ENCODE results near the gene GPR137. TPM values are rescaled to one million over a fixed set of nuclear protein-coding genes. Genes with fewer than 3 reads are reported as not detected.

Gene GPR137
- total RNA-seq, 1 donor from 2014 or later: 38.0 TPM

DNA sequence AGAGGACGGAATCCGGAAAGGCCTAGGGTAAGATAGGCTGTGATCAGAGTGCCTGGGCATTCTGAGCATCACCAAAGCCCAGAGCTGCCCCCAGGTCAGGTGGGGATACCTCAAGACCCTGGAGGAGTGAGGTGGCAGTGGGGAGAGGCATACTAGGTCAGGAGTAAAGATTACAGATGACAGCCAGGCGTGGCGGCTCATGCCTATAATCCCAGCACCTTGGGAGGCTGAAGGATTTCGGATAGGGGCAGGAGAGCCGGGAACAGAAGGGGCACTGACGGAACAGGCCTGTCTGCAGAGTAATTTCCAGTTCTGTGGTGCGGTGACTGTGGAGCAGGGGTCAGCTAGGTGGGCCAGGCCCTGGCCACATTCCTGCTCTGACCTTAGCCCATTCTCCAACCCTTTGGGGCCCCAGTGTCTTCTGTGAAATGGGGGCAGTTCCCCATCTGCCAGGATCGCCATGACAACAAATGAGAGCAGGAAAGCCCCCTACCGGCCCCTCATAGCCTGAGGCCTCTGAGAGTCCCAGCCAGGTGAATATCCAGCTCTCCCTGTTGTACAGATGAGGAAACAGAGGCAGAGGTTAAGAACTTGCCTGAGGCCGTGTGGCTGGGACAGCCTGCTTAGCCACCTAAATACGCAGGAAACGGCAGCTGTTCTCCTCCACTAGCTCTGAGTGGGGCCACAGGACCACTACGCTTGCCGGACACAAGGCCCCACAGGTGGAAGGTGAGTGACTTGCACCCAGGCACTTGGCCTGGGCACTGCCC is 10.4 kb upstream of the GPR137 start:
- Mint-ChIP-seq H3K9me3 (no peaks in the 10 kb centered on the region), H3K4me1 (ENCODE audit: low read depth) (peaks cover 6% of the 10 kb centered on the region), H3K36me3 (ENCODE audit: low read depth) (peaks cover 15% of the 10 kb centered on the region), H3K4me3 (ENCODE audit: low read depth) (no peak overlapping the region), H3K27me3 (ENCODE audit: low read depth) (no peaks in the 10 kb centered on the region), H3K27ac (no peak overlapping the region)
- no peak for DNase-seq (ENCODE audit: low spot score)
- intact Hi-C loops (cut with micrococcal nuclease): no loop called here

DNA sequence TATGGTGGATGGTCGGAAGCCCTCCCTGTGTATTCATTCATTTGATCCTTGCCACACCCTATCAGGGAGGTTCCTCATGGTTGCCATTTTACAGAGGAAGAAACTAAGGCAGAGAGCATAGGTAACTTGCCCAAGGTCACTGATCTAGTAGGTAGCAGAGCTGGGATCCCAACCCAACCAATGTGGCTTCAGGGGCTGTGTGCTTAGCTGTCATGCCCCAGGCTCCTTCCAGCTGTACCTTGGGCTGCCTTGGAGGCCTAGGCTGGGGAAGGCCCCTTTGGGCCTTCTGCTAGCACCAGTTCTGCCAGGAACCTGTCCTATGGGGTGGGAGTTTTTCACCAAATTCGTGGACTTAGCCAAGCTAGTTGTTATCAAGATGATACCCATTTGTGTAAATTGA is 9.8 kb upstream of the GPR137 start:
- peaks cover 15% of the 10 kb centered on the region for H3K36me3 Mint-ChIP-seq (ENCODE audit: low read depth)
- intact Hi-C loops (cut with micrococcal nuclease): no loop called here
- H3K27me3 Mint-ChIP-seq (ENCODE audit: low read depth): no peaks in the 10 kb centered on the region
- peaks cover 6% of the 10 kb centered on the region for H3K4me1 Mint-ChIP-seq (ENCODE audit: low read depth)
- no peak overlapping the region for H3K4me3 Mint-ChIP-seq (ENCODE audit: low read depth)
- no peak for DNase-seq (ENCODE audit: low spot score)
- no peaks in the 10 kb centered on the region for H3K9me3 Mint-ChIP-seq
- no peak overlapping the region for H3K27ac Mint-ChIP-seq

DNA sequence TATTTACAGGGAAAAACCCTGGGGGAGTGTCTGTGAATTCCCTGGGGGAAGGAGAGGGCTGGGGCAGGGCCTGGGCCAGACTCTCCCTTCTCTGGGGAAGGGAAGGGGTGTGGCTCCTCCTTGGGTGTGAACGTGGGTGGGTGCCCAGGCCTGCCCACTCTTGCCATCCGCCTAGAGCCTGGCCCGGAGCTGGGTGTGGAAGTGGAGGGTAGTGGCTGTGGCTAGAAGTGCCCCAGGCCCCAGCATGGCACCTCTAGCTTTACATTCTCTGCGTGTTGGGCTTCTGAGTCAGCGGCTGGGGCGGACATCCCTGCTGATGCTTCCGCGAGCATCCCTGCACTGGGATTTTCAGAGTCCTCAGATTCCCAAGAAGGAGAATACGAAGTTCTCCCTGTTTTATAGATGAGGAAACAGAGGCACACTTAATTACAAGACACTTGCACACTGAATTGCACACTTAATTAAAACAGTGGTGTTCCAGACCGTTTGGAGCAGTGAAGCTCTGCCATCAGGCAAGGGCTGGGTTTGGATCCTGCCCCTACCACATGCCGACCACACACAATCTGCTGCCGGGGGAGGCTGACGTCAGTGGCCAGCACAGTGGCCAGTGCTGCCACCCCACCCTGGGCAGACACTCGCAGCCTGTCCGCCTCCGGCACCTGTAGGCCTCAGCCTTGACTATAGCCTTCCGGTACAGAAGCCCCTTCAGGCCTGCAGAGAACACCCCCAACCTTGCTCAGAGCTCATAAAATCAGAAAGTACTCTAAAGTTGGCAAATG is 8.8 kb upstream of the GPR137 start:
- DNase-seq (ENCODE audit: low spot score): no peak
- Mint-ChIP-seq H3K4me3 (ENCODE audit: low read depth) (no peak overlapping the region), H3K36me3 (ENCODE audit: low read depth) (peaks cover 23% of the 10 kb centered on the region), H3K27ac (no peak overlapping the region), H3K9me3 (no peaks in the 10 kb centered on the region), H3K4me1 (ENCODE audit: low read depth) (peaks cover 5% of the 10 kb centered on the region), H3K27me3 (ENCODE audit: low read depth) (no peaks in the 10 kb centered on the region)
- intact Hi-C loops (cut with micrococcal nuclease): no loop called here

DNA sequence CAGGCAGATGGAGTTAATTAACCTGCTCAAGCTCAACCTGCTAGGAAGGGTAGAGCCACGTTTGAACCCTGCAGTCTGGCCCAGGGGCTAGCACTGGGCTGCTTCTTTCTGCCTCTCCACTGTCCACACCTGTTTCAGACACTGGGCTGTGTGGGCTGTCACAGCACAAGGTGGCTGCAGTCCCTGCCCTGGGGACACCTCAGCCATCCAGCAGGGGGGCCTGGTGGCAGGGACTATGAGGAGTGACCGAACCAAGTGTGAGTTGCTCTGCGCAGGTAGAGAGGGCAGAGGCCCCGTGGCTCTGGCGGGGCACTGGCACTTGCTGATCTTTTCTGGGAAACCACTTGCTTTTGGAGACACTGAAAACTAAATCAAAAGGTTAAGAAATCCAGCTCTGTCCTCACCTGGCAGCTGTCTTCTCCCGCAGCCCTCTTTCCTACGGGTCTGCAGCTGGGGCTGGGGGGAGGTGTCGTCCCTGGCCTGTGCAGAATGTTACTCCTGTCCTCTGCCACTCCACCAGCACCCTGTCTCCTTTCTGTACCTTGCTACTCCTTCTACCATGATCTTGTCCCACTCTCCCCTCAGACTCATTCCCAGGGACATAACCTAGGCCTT is 7.0 kb upstream of the GPR137 start:
- Mint-ChIP-seq H3K4me1 (ENCODE audit: low read depth) (peaks cover 4% of the 10 kb centered on the region), H3K27ac (no peak overlapping the region), H3K27me3 (ENCODE audit: low read depth) (no peaks in the 10 kb centered on the region), H3K36me3 (ENCODE audit: low read depth) (peaks cover 20% of the 10 kb centered on the region), H3K4me3 (ENCODE audit: low read depth) (no peak overlapping the region), H3K9me3 (no peaks in the 10 kb centered on the region)
- intact Hi-C loops (cut with micrococcal nuclease): no loop called here
- DNase-seq (ENCODE audit: low spot score): no peak

DNA sequence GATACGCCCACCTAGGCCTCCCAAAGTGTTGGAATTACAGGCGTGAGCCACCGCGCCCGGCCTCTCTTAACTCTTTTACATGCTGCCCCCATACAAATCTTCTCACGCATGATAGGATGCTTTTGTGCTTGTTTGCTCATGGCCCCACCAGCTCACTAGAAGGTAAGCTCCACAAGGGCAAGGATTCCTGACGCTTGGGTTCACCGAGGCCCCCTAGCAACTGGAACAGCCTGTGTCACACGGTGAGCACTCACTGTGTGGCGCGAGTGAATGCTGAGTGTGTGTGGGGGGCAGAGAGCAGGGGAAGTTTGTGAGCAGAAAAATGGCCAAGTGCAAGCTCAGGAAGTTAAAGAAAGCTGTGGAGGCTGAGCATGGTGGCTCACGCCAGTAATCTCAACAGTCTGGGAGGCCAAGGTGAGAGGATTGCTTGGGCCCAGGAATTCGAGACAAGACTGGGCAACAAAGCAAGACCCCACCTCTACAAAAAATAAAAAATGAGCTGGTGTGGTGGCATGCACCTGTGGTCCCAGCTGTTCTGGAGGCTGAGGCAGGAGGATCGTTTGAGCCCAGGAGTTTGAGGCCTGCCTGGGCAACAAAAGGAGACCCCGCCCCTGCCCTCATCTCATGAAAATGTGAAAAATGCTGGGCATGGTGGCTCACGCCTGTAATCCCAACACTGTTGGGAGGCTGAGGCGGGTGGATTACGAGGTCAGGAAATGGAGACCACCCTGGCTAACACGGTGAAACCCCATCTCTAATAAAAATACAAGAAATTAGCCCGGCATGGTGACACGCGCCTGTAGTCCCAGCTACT is 3.5 kb upstream of the GPR137 start:
- no peak overlapping the region for H3K4me3 Mint-ChIP-seq (ENCODE audit: low read depth)

DNA sequence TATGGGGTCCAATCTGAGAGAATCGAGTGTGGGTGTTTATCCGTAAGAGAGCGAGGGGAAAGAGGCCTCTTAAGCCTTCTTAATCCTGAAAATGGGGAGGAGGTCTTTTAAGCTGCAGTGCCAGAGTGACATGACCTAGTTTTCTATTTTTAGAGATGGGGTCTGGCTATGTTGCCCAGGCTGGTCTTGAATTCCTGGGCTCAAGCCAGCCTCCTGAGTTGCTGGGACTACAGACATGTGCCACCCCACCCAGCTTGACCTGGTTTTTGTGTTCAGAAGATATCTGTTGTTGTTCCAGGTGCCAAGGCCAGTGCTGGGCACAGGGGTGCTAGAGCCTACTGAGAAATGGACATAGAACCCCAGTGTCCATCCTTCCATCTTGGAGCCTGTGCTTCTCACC is 2.6 kb upstream of the GPR137 start:
- no peak for DNase-seq (ENCODE audit: low spot score)
- Mint-ChIP-seq H3K4me3 (ENCODE audit: low read depth) (peak overlapping the region; percentile 45), H3K36me3 (ENCODE audit: low read depth) (peaks cover 16% of the 10 kb centered on the region), H3K27me3 (ENCODE audit: low read depth) (no peaks in the 10 kb centered on the region), H3K9me3 (no peaks in the 10 kb centered on the region), H3K27ac (no peak overlapping the region), H3K4me1 (ENCODE audit: low read depth) (peaks cover 9% of the 10 kb centered on the region)
- intact Hi-C loops (cut with micrococcal nuclease): no loop called here

More for the DNA sequence above, 3.5 kb upstream of the GPR137 start:
- peaks cover 9% of the 10 kb centered on the region for H3K4me1 Mint-ChIP-seq (ENCODE audit: low read depth)
- no peaks in the 10 kb centered on the region for H3K27me3 Mint-ChIP-seq (ENCODE audit: low read depth)
- H3K9me3 Mint-ChIP-seq: no peaks in the 10 kb centered on the region
- peaks cover 16% of the 10 kb centered on the region for H3K36me3 Mint-ChIP-seq (ENCODE audit: low read depth)
- H3K27ac Mint-ChIP-seq: no peak overlapping the region
- DNase-seq (ENCODE audit: low spot score): no peak
- intact Hi-C loops (cut with micrococcal nuclease): no loop called here

DNA sequence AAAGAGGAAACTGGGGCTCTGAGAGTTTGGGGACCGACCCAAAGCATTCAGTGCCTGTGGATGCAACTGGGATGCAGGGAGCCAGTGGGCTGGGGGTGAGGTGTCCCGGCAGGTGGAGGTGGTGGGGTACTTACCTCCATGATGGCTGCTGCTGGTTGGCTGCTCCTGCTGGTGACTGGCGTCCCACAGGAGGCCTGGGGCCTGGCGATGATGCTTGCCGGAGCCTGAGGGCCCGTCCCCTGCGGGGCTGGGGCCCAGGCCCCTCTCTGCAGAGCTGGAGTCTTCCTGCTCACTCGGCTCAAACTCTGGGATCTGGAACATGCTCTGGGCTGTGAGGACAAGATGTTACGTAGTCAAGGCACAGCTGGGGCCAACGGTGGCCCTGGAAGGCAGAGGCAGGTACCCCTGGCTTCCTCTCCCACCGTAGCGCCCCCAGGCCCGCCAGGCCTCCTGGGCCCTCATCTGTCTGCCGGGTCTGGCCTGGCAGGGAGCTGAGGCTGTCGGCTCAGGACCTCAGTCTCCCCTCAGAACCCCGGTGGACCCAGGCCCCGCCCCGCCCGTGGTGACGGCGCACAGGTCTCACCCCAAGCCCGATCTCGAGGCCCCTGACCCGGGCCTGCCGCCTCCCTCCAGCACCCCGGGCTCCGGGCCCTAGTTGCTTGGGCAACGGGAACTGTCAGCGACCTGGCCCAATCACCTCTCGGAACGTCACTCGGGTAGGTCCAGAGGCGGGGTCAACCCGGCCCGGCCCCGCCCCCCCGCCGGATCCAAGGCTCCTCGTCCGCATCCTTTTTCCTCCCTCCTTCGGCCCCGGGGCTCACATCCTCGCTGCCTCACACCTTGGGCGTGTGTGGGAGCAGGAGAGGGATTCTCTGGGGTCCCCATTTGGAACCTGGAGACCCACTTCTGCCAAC is 1.3 kb upstream of the GPR137 start, which contains the start of gene BAD:
TSS of gene BAD (minus strand) at position 618 of the 914 bp plus-strand sequence. CDS start at position 321, 297 bp downstream.
- Mint-ChIP-seq H3K4me1 (ENCODE audit: low read depth) (peaks cover 9% of the 10 kb centered on the region), H3K4me3 (ENCODE audit: low read depth) (peak within 1 kb of the TSS; percentile 85), H3K27ac (peak within 1 kb of the TSS; percentile 93), H3K36me3 (ENCODE audit: low read depth) (peaks cover 8% of the 10 kb centered on the region), H3K27me3 (ENCODE audit: low read depth) (no peaks in the 10 kb centered on the region), H3K9me3 (no peaks in the 10 kb centered on the region)
- peak; percentile 88 for DNase-seq (ENCODE audit: low spot score)
- intact Hi-C loops (cut with micrococcal nuclease): loop anchor here (2.0 kb wide), 2 partner anchors 20 to 44 kb away; partner anchors contain the start of genes ESRRA and FKBP2

DNA sequence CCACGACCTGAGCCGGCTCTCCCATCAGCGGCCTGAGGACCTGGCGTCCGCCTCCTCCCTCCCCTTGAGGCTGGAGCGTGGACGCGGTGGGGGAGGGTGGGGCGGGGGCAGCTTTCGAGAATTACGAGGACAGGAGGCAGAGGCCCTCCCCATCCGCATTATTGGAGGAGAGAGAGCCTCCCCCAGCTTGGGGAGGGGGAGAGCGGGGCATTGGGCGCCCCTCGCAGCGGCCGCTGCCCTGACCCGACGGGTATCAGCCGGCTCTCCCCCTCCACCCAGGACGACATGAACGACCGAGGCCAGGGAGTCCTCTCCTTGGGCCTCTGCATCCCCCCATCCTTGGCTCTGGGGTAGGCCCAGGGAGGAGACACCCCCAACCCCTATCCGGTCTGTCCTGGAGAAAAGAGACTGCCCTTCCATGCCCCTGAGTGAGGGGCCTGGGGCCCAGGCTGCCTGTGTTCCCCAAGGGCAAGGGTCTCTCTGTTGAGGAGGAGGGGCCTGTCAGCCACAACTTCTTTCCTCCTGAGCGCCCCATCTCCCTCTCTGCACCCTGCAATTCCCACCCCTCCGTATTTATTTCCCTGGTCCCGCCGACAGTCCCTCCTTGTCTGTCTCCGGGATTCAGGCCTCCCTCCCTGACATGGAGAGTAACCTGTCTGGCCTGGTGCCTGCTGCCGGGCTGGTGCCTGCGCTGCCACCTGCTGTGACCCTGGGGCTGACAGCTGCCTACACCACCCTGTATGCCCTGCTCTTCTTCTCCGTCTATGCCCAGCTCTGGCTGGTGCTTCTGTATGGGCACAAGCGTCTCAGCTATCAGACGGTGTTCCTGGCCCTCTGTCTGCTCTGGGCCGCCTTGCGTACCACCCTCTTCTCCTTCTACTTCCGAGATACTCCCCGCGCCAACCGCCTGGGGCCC is 495 bp downstream of the GPR137 start:
- Mint-ChIP-seq H3K9me3 (no peaks in the 10 kb centered on the region), H3K4me1 (ENCODE audit: low read depth) (peaks cover 12% of the 10 kb centered on the region), H3K27me3 (ENCODE audit: low read depth) (peaks cover 13% of the 10 kb centered on the region), H3K4me3 (ENCODE audit: low read depth) (peak overlapping the region; percentile 83), H3K36me3 (ENCODE audit: low read depth) (peaks cover 5% of the 10 kb centered on the region), H3K27ac (peak overlapping the region; percentile 73)
- no peak for DNase-seq (ENCODE audit: low spot score)
- intact Hi-C loops (cut with micrococcal nuclease): loop anchor here (1.0 to 2.0 kb wide), 4 partner anchors 16 to 45 kb away; partner anchors contain the start of genes ESRRA, FKBP2 and TRMT112

DNA sequence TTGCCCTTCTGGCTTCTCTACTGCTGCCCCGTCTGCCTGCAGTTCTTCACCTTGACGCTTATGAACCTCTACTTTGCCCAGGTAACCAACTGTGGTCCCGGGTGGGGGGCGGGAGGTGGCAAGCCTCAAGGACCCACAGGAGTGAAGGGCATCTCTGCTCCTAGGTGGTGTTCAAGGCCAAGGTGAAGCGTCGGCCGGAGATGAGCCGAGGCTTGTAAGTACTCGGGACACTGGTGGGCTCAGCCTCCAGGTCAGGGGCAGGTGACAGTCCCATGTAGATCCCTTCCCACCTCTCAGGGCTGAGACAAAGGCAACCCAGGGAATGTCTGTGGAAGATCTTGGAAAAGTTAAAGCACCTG is 1.1 kb downstream of the GPR137 start:
- H3K36me3 Mint-ChIP-seq (ENCODE audit: low read depth): no peaks in the 10 kb centered on the region
- no peak for DNase-seq (ENCODE audit: low spot score)
- peak overlapping the region; percentile 83 for H3K4me3 Mint-ChIP-seq (ENCODE audit: low read depth)
- peaks cover 13% of the 10 kb centered on the region for H3K27me3 Mint-ChIP-seq (ENCODE audit: low read depth)
- no peaks in the 10 kb centered on the region for H3K9me3 Mint-ChIP-seq
- H3K4me1 Mint-ChIP-seq (ENCODE audit: low read depth): peaks cover 12% of the 10 kb centered on the region
- H3K27ac Mint-ChIP-seq: no peak overlapping the region
- intact Hi-C loops (cut with micrococcal nuclease): no loop called here

DNA sequence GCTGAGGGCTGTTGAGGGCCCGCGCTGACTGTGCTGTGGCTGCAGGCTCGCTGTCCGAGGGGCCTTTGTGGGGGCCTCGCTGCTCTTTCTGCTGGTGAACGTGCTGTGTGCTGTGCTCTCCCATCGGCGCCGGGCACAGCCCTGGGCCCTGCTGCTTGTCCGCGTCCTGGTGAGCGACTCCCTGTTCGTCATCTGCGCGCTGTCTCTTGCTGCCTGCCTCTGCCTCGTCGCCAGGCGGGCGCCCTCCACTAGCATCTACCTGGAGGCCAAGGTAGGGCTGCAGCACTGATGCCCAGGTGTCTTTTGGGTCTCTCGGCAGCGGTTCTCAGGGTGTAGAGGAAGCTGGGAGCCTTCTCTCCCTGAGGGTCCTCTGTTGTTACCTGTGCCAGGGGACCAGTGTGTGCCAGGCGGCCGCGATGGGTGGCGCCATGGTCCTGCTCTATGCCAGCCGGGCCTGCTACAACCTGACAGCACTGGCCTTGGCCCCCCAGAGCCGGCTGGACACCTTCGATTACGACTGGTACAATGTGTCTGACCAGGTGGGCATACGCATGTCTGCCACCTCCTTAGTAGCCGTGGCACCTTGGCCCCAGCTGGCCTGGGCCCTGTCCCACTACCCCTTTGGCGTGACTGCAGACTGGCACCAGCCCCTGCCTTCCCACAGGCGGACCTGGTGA is 2.2 kb downstream of the GPR137 start:
- Mint-ChIP-seq H3K36me3 (ENCODE audit: low read depth) (no peaks in the 10 kb centered on the region), H3K27ac (no peak overlapping the region), H3K27me3 (ENCODE audit: low read depth) (peaks cover 17% of the 10 kb centered on the region), H3K9me3 (no peaks in the 10 kb centered on the region), H3K4me3 (ENCODE audit: low read depth) (peak overlapping the region; percentile 17), H3K4me1 (ENCODE audit: low read depth) (peaks cover 13% of the 10 kb centered on the region)
- intact Hi-C loops (cut with micrococcal nuclease): no loop called here
- DNase-seq (ENCODE audit: low spot score): no peak

All from activated T-helper 2 cell treated with anti-CD3 and anti-CD28 coated beads, Interferon-gamma antibody, Interleukin-2, Interleukin-4, amounts not matched to agents 10 μg/mL and 5 μg/mL and 100 μg/mL, durations not matched to agents 14 hours and 24 hours and 36 hours (primary cell).